Activated CD8-positive, alpha-beta memory T cell treated with anti-CD3 and anti-CD28 coated beads, Interleukin-2, amount 50 U/mL, for 1 hour (primary cell): ENCODE data around the gene UBR3.
"Not testable (repeated sequence)": the region's sequence is repeated elsewhere in the genome, so short reads cannot be mapped to it uniquely, and the experiment has no call there.

Source experiments
- DNase-seq: peaks from one replicate; pipeline ENCODE4 v3.0.0-alpha.2; 2020; ENCODE audit errors: extremely low read depth

The UBR3 gene

DNA sequence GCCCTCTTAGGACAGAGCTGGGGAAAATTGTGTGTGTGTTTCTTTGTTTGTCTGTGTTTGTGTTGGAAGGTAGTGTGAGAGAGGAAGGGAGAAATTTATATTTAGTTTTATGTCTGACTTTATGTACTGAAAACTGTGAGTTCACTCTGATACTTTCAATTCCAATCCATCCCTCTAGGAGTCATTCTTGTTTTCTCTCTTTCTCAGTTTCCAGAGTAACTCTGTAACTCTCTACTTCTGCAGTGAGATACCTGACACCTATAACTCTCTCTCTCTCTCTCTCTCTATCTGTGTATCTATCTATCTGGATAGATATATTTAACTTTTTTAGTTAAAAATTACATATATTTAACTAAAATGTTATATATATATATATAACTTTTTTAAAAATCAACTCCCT lies 128.7 kb downstream of the UBR3 start:
- no peak for DNase-seq

DNA sequence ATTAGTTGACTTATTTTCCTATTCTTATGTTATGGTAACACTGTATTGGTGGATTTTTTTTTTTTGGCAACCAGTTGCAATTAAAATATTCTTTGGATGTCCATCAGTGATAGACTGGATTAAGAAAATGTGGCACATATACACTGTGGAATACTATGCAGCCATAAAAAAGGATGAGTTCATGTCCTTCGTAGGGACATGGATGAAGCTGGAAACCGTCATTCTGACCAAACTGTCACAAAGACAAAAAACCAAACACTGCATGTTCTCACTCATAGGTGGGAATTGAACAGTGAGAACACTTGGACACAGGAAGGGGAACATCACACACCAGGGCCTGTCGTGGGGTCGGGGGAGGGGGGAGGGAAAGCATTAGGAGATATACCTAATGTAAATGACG lies 130.0 kb downstream of the UBR3 start:
- DNase-seq, result not testable (repeated sequence)

DNA sequence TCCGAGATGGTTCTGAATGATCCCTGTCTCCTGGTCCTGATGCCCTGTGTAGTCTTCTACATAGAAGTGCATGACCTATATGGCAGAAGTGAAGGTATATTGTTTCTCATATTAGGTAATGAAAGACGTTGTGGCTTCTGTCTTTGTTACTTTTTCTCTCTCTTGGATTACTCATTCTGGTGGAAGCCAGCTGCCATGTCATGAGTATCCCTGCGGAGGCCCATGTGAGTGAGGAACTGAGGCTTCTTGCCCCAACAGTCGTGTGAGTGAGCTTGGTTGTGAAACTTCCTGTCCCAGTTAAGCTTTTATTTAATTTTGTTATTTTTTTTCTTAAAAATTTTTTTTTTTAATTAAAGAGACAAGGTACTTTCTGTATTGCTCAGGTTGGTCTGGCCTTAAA lies 134.7 kb downstream of the UBR3 start:
- DNase-seq, result no peak

DNA sequence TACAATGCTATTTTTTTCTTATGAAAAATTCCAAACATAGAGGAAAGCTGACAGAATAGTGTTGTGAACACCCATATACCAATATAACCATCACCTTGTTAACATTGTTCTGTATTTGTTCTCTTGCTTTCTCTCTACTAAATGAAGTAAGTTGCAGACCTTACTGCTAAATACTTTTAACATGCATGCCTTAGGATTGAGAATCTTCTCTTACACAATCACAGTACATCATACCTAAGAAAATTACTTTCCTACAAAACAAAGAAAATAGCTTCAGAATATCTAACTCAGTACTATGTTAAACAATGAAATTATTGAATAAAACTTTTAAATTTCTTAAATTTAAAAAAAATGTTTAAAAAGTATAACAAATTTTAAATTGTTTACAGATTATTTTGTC lies 136.5 kb downstream of the UBR3 start:
- no peak for DNase-seq

DNA sequence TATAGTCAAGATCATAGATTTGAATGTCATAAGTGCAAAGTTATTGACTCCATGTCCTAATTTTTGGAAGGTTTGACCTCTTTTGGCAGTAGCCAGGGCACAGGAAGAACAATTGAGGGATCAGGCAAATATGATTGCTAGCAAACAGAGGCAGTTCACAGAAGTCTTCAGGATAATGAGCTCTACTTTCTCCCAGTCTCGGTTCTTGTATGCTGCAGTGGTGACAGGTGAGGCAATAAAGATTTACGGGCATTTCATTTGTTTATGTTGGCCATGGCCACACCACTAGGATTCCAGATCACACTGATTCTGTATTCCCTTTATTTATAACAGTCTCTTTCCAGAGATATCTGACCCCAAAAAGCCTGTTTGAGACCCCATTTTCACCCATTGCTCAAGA lies 137.5 kb downstream of the UBR3 start:
- no peak for DNase-seq

DNA sequence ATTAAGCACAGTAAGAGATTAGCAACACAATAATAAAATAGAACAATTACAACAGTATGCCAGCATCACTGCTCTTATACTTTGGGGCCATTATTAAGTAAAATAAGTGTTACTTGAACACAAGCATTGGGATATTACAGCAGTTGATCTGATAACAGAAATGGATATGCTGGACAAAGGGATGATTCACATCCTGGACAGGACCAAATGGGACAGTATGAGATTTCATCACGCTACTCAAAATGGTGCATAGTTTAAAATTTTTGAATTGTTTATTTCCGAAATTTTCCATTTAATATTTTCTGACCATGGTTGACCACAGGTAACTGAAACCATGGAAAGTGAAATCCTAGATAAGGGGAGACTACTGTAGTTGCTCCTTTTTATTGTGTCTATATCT lies 138.2 kb downstream of the UBR3 start:
- DNase-seq, result no peak

DNA sequence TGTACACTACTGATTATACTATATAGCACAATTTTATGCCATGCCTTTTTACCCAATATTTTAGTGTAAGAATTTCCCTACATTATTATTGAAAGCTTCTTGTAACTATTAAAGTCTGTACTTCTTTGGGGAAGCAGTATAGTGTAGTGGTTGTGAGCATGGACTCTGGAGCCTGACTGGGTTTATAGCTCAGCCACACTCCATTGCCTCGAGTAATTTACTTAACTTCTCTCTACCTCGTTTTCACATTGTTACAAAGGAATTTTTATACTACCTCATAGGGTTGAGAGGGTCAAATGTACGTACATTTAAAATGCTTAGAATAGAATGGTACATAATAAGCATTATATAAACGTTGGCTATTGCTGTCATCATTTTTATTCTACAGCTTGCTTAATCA lies 139.2 kb downstream of the UBR3 start:
- no peak for DNase-seq

DNA sequence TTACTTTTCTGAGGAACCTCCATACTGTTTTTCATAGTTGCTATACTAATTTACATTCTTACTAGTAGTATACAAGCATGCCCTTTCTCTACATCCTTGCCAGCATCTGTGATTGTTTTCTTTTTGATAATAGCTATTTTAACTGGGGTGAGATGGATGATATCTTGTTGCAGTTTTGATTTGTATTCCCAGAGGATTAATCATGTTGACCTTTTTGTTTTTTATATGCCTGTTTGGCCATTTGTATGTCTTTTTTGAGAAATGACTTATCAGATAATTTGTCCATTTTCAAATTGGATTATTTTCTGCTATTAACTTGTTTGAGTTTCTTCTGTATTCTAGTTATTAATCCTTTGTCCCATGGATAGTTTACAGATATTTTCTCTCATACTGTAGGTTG lies 141.5 kb downstream of the UBR3 start:
- no peak for DNase-seq

DNA sequence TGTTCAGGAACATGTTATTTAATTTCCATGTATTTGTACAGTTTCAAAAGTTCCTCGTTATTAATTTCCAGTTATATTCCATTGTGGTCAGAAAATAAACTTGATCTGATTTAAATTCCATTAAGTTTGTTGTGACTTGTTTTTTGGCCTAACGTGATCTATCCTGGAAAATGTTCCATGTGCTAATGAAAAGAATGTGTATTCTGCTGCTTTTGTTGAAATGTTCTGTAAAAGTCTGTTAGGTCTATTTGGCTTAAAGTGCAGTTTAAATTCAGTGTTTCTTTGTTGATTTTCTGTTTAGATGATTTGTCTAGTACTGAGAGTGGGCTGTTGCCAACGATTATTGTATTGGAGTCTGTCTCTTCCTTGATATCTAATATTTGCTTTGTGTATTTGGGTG lies 148.0 kb downstream of the UBR3 start:
- DNase-seq, result no peak

DNA sequence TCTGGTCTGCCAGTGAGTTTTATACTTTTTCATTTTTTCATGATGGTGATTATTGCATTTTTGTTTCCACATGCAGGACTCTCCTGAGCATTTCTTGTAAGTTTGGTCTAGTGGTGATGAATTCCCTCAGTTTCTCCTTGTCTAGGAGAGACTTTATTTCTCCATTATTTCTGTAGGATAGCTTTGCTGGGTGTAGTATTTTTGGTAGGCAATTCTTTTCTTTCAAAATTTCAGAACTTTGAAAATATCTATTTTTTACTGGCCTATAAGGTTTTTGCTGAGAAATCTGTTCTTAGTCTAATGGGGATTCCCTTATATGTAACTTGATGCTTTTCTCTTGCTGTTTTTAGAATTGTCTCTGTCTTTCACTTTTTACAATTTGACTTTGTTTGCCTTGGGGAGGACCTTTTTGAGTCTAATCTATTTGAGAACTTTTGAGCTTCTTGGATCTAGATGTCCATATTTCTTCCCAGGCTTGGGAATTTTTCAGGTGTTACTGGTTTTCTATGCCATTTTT lies 149.1 kb downstream of the UBR3 start:
- no peak for DNase-seq

DNA sequence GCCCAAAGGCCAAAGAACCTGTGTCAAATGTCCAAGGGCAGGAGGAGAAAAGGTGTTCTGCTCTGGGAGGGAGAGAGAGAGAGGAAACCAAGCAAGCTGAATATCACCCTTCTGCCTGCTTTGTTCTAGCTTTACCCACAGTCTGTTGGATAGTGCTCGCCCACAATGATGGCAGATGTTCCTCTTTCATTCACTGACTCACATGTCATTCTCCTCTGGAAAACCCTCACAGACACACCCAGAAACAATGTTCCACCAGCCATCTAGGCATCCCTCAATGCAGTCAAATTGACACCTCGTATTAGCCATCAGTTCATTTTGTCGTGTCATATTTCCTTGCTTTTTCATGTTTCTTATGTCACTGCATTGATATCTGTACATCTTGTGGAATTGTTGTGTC lies 150.3 kb downstream of the UBR3 start:
- no peak for DNase-seq

DNA sequence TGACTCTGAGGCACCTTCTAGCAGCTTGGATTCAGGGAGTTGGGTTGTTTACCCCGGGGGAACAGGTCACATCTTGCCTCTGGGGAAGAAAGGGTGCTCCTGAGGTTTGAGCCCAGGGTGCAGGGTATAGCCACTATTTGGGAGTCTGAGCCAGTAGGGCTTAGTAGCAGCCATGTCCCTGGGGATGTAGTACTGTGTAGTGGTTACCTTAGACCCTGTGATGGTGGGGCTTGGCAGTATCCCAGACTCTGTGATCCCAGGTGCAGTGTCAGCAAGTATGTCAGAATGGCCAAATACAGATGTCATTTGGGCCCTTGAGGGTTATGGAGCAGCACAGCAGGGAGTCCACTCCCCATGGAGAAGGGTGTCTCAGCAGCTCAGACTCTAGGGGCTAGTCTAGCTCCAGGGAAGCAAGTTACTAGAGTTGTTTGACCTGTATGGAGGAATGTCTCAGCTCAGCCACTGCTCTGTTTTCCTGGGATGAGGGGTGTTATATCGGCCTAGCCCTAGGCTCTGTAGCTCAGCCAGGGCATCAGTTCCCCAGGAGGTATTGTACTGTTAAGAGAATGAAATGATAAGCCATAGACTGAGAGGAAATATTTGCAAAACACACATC lies 151.3 kb downstream of the UBR3 start:
- no peak for DNase-seq

DNA sequence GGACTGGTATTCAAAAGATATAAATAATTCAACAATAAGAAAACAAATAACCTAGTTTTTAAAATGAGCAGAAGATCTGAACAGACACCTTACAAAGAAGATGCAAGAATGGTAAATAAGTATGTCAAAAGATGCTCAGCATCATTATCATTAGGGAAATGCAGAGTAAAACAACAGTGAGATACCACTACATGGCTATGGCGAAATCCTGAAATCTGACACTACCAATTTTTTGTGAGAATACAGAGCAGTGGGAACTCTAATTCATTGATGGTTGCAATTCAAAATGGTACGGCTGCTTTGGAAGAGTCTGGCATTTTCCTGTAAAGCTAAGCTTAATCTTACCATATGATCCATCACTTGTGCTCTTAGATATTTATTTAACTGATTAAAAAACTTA lies 151.8 kb downstream of the UBR3 start:
- DNase-seq, result no peak

DNA sequence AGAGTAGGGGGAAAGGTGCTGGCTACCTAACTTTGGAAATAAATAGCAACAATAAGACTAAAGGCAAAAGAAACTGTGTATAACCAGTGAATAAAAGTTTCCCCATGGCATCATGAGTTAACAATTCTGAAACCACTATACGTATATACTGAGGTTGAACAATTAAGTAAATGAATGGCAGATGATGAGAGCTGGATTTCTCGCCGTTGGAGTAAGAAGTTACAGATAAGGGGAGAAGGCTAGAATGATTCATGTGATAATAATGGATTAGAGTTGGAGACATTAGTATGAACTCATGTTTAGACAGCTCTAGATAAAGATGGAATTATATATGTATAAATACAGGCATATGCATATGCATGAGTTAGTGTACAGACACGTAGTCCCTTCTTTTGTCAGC lies 152.7 kb downstream of the UBR3 start:
- DNase-seq, result no peak

DNA sequence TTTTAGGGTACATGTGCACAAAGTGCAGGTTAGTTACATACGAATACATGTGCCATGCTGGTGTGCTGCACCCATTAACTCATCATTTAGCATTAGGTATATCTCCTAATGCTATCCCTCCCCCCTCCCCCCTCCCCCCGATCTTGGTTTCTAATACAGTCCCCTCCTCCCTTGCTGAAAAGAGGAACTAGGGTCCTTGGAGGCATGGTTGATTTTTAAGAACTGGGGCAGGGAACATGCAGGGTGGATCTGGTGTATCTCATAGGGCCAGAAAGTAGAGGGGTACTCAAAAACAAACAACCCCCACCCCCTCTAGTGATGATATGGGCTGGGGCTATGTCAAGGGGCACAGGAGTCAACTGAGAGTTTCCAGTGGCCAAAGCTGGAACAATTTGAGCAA lies 153.4 kb downstream of the UBR3 start:
- no peak for DNase-seq

DNA sequence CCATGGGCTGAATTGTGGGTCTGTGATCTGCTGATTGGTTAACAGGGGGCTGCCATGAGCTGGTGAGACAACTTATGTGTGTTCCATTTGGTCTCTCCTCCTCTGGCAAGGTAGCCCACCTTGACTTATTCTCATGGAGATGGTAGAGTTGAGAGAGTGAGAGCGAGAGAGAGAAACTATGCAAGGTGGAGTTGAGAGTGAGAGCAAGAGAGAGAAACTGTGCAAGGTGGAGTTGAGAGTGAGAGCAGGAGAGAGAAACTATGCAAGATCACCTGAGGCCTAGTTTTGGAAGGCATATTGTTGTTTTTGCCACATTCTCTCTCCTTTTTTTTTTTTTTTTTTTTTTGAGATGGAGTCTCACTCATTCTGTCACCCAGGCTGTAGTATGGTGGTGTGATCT lies 155.7 kb downstream of the UBR3 start:
- no peak for DNase-seq

DNA sequence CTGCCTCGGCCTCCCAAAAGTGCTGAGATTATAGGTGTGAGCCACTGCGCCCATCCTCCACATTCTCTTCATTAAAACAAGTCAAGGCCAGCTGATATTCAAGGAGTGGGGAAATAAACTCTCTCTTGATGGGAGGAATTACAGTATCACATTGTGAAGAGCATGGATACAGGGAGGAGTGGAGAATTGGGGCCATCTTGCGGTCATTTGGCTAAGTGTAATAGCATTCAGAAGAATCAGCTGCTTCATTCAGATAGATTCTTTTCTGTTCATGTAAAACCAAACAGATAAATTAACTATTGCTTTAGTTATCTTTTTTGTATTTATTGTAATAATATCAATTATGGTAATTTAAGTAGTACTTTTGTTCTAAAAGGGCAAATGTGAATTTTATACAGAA lies 156.3 kb downstream of the UBR3 start:
- no peak for DNase-seq

DNA sequence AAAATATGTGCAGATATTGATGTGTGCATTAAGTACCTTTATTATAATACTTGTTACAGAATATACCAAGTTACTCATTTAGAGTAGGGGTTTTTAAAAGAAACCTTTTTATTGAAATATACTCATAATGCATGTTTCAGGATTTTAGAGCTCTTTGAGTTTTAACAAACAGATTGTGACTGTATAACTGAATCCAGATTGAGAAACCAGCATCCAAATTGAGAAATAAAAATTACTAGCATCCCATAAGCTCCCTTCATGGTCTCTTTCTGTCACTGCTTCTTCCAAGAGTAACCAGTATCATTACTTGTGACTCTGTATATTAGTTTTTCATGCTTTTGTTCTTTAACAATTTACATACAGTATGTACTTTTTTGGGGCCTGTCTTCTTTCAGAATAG lies 156.9 kb downstream of the UBR3 start:
- DNase-seq, result no peak

DNA sequence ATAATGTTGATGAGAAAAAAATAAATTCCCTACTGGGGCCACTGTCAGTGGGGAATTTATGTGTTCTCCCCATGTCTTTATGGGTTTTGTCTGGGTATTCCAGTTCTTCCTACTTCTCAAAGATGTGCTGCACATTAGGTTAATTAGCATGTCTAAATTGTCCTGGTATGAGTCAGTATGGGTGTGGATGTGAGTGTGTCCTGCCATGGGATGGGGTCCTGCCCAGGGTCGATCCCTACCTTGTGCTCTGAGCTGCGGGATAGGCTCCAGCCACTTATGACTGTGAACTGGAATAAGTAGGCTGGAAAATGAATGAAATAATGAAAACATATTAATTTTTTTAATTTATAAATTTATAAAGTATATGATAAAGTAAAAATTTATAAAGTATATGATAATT lies 167.5 kb downstream of the UBR3 start:
- DNase-seq, result no peak

DNA sequence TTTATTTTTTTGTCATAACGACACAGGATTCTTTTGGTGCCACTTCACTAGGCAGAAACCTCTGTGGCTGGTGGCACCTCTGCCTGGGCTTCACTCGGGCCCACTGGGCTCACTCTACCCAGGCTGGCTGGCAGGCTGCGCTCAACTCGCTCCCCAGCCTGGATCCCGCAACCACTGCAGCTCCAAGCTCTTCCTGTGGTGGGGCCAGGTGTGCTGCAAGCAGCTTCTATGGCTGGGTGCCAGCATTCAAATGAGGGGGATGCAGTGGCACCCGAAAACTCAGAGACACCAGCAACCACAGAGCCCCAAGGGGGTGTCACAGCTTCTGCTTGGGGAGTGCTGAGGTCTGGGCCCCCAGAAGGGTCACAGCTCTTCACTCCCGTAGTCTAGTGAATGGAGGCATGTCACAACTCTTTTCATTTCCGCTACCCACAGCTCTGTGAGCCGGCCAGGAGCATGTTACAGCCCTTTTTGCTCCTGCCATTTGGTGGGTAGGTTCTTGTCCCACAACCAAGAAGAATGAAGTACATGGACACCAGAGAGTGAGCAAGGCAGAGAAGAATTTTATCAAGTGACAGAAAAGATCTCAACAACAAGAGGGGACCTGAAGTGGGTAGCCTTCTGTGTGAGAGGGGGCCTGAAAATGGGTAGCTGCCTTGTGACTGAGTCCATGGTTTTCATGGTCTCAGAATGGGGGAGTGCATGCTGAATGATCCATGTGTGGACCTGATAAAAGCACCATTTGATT lies 170.1 kb downstream of the UBR3 start:
- DNase-seq, result no peak

DNA sequence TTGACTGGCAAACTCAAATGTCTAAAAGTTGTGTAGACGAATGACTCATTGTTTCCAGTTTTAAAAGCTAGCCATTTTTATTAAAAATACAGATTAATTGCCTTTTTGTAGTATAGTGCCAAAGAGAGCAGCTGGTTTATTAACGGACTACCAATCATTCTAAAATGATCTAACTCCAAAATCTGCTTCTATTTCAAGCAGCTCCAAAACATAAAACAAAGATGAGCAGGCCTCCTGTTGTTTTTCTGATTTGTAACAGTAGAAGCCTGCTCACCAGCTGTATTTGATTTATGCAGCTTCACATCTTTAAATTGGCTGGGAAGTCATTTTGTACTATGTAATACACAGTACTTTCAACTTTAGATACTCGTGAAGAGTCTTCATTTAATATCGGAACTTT lies 171.8 kb downstream of the UBR3 start:
- no peak for DNase-seq

DNA sequence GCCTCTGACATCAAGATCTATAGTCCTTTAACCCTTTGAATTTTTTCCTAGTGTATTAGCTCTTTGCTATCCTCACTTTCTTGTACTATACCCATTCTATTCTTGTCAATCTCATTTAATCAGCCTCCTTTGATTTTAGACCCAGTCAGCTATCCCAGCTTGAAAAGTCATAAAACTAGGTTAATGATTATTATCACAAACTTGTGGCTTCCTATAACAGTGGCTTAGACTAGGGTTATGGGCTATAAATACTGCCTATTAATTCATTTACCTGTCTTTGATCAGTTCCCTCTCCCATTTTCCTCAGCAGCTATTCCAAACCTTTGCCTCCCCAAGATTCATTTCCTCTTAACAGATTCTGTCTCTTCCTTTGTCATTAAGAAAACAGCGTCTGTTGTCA lies 174.8 kb downstream of the UBR3 start:
- no peak for DNase-seq

DNA sequence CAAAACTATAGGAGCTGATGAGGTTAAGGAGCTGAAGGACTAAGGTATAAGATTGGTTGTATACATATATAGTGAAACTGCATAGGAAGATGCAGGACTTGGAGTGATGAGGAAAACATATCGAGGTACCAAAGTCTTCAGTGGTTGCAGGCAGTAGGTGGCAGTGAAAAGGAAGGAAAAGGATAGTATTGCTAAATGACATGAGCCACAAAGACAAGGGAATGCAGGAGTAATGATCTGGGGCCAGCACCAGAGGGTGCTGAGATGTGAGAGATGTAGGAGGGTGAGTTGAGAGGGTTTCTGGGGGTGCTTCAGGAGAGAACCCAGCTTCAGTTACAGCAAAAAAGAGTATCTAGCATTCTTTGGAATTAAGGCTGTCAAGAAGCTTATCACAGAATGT lies 178.4 kb downstream of the UBR3 start:
- DNase-seq, result no peak
